Testis (tissue), 3 donors: Measurements from ENCODE around the gene SH3TC1. TPM values are rescaled to one million over a fixed set of nuclear protein-coding genes. Genes with fewer than 3 reads are reported as not detected.

Source experiments
- DNase-seq: peaks from one replicate; pipeline ENCODE4 v3.0.0-alpha.2; 2019
- H3K27ac ChIP-seq, 2 donors: fragments of 200-600 bp; sonication (generic); one replicate each; pipeline ENCODE4 v1.5.1; 2019
- H3K27me3 ChIP-seq: fragments of 200-600 bp; sonication (generic); one replicate; pipeline ENCODE4 v1.5.1; 2019
- H3K36me3 ChIP-seq: fragments of 200-600 bp; sonication (generic); one replicate; pipeline ENCODE4 v1.5.1; 2017; ENCODE audit warnings: low read depth; ENCODE audit errors: missing control alignments
- H3K4me1 ChIP-seq: fragments of 200-600 bp; sonication (generic); one replicate; pipeline ENCODE4 v1.5.1; 2019
- H3K4me3 ChIP-seq, 2 donors: fragments of 200-600 bp; sonication (generic); one replicate each; pipeline ENCODE4 v1.5.1; 2017 to 2019
- H3K9me3 ChIP-seq: fragments of 200-600 bp; sonication (generic); one replicate; pipeline ENCODE4 v1.5.1; 2017
- CTCF ChIP-seq, 3 experiments: fragments of 450-650 bp in 2 of 3; fragments of 200-600 bp in 1 of 3; sonication (generic) in 1 of 3; IDR thresholded peaks; one replicate each; pipeline ENCODE4 v1.5.1; 2016 to 2019; ENCODE audit warnings: antibody characterized with exemption in 3 of 3, mild to moderate bottlenecking in 2 of 3, moderate library complexity in 1 of 3
- POLR2A ChIP-seq: fragments of 450-650 bp; IDR thresholded peaks from one replicate; pipeline ENCODE4 v1.6.1; 2017; ENCODE audit warnings: antibody characterized with exemption, mild to moderate bottlenecking, moderate library complexity
- WGBS, 2 donors: methylation state at CpG; one replicate each; pipeline ENCODE4 v1.1.5; 2018; 5-methylcytosine and 5-hydroxymethylcytosine counted together
- intact Hi-C: fragments of 100-400 bp; cut with DNase I; formaldehyde crosslinking; loops from one replicate; pipeline ENCODE4 v1.15.1; 2023; ENCODE audit warnings: low total_unique reads
- polyA plus RNA-seq: library from polyadenylated mRNA; stranded (reverse); fragments of 350-450 nt; fragmentation: Illumina TruSeq; extraction: RNeasy Lipid Tissue Mini Kit (QIAGEN cat#74804); gene quantifications from one replicate; pipeline ENCODE4 v1.2.3, GENCODE V29; 2014; ENCODE audit warnings: low read depth, low replicate concordance; ENCODE audit not compliant: insufficient read depth
- total RNA-seq, 2 donors: library from RNA; depleted of rRNA; stranded (reverse); fragments of >200 nt; gene quantifications; one replicate each; pipeline ENCODE4 v1.2.3, GENCODE V29; 2016

SH3TC1 gene
- total and polyA plus RNA-seq, 3 donors from 2014 or later: 3.2 to 12.6 (median 4.0) TPM

DNA sequence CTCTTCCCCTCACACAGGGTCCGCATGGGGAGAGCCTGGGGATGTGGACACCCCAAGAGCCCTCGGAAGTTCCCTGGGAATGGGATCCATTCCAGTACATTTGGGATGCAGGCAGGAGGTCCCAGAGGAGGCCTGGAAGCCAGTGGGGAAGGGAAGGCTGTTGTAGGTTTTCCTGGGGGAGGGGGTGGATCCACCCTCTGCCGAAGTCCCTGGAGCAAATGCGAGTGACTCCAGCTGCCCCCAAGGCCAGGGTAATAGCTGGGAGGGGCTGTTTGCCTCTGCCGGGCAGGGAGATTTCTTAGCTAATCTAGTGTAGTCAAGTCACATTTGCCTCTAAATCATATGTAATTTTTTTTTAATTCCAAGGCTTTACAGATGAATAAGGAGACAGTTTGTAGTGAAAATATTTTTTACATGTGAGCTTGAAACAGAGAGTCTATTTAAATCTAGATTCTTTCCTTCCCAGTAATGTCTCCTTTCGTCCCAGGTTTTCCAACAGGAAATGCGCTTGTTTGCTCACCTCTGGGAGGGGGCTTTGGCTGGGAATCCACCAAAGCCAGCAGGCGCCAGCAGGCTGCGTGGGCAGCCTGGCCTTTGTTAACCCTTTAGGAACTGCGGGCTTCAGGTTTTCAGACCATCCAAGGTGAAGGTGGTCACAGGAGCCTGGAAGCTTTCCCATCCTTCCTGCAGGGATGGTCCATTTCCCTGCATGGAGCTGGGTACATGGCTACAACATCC is 26.8 kb downstream of the SH3TC1 start:
- intact Hi-C loops: no loop called here
- no peaks in the 10 kb centered on the region for H3K36me3 ChIP-seq
- no peak overlapping the region for H3K4me3 ChIP-seq
- TF ChIP-seq POLR2A: no peak
- TF ChIP-seq CTCF (IDR thresholded peaks at IDR 0.05): no peak
- H3K4me1 ChIP-seq: peaks cover 8% of the 10 kb centered on the region
- no peak overlapping the region for H3K27ac ChIP-seq
- WGBS, 2 donors: 60 to 69% methylated on average over 8 to 10 of the region's 10 CpGs
- H3K27me3 ChIP-seq: no peaks in the 10 kb centered on the region
- H3K9me3 ChIP-seq: no peaks in the 10 kb centered on the region
- no peak for DNase-seq

GRCh38 chr4:8227201-8227770 is 28.2 kb downstream of the SH3TC1 start:
- 92 to 95% methylated on average over 13 to 31 of the region's 31 CpGs for WGBS, 2 donors
- no peak overlapping the region for H3K27ac ChIP-seq
- no peak for DNase-seq
- H3K9me3 ChIP-seq: no peaks in the 10 kb centered on the region
- no peak overlapping the region for H3K4me3 ChIP-seq
- intact Hi-C loops: no loop called here
- no peaks in the 10 kb centered on the region for H3K27me3 ChIP-seq
- TF ChIP-seq CTCF (IDR thresholded peaks at IDR 0.05) (no peak), POLR2A (no peak)
- no peaks in the 10 kb centered on the region for H3K36me3 ChIP-seq
- peaks cover 8% of the 10 kb centered on the region for H3K4me1 ChIP-seq

DNA sequence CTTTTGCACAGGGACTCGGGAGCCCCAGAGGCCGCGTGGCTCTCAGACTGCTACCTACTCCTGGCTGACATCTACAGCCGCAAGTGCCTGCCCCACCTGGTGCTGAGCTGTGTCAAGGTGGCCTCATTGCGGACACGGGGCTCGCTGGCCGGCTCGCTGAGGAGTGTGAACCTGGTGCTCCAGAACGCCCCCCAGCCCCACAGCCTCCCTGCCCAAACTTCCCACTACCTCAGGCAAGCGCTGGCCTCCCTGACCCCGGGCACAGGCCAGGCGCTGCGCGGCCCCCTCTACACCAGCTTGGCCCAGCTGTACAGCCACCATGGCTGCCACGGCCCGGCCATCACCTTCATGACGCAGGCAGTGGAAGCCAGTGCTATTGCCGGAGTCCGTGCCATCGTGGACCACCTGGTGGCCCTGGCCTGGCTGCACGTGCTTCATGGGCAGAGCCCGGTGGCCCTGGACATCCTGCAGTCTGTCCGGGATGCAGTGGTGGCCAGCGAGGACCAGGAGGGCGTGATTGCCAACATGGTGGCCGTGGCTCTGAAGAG is 28.8 kb downstream of the SH3TC1 start:
- Histone ChIP-seq H3K27me3 (no peaks in the 10 kb centered on the region), H3K4me3 (no peak overlapping the region), H3K9me3 (no peaks in the 10 kb centered on the region), H3K4me1 (peaks cover 8% of the 10 kb centered on the region), H3K27ac (no peak overlapping the region), H3K36me3 (no peaks in the 10 kb centered on the region)
- TF ChIP-seq CTCF (IDR thresholded peaks at IDR 0.05): no peak
- TF ChIP-seq POLR2A: no peak
- 89% methylated on average over 20 of the region's 27 CpGs; no CpG with 5 or more reads in 1 of the 2 donors for WGBS, 2 donors
- no peak for DNase-seq
- intact Hi-C loops: no loop called here

GRCh38 chr4:8228319-8229250 is 29.5 kb downstream of the SH3TC1 start:
- Histone ChIP-seq H3K9me3 (no peaks in the 10 kb centered on the region), H3K27ac (no peak overlapping the region), H3K4me1 (peaks cover 8% of the 10 kb centered on the region), H3K27me3 (no peaks in the 10 kb centered on the region), H3K4me3 (no peak overlapping the region), H3K36me3 (no peaks in the 10 kb centered on the region)
- DNase-seq: peak; percentile 66
- intact Hi-C loops: no loop called here
- 71 to 73% methylated on average over 13 to 39 of the region's 39 CpGs for WGBS, 2 donors
- TF ChIP-seq CTCF (IDR thresholded peaks at IDR 0.05): no peak
- no peak for TF ChIP-seq POLR2A
